Measurements from ENCODE around the gene TMEM63B. TPM values are rescaled to one million over a fixed set of nuclear protein-coding genes. Genes with fewer than 3 reads are reported as not detected.
A peak's percentile ranks its signal among the peaks of the same experiment; 100 is the strongest.

Gene TMEM63B
- total and polyA plus RNA-seq, 9 of the 15 experiments (the other 6 are each of a cell fraction or from before 2014, with no cell fraction given), result 0.14 to 39.4 (median 14.4) TPM

DNA sequence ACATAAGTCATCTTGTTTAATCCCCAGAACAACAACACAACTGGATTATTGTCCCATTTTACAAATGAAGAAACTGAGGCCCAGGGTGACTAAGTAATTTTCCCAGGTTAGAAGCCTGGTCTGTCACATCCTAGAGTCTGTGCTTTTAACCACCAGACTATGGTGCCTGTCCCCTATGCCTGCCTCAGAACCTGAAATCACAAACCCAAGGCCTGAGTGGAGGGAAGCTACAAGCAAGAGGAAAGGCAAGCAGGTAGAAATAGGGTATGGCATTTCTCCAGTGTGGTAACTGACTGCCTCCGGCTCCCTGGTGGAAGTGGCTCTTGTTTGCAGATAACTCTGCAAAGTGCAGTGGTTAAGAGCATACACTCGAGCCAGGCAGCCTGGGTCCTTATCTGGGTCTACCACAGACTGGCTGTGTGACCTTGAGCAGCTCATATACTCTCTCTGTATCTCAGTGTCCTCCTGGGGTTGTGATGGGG, 2.5 kb downstream of the TMEM63B start:
- Histone ChIP-seq H3K9me1 (ENCODE audit: control insufficient read depth, insufficient read depth, low read length) (no peaks in the 10 kb centered on the region), H4K20me1 (replicated peaks; ENCODE audit: control insufficient read depth, insufficient read depth, low read length) (peaks cover 15% of the 10 kb centered on the region), H3K27ac (ENCODE audit: extremely low read depth, low read depth, low read length) (peak overlapping the region; percentile 63), H3K9me3 (replicated peaks; ENCODE audit: control insufficient read depth, insufficient read depth, low read depth, low read length) (no peaks in the 10 kb centered on the region), H3K36me3 (ENCODE audit: control insufficient read depth, insufficient read depth, low read length) (peaks cover 24% of the 10 kb centered on the region), H3K79me2 (ENCODE audit: control insufficient read depth, insufficient read depth, low read length) (peaks cover 93% of the 10 kb centered on the region), H2AFZ (ENCODE audit: low read depth, low read length) (no peak overlapping the region), H3K4me2 (ENCODE audit: insufficient read depth, low read length) (peak overlapping the region; percentile 67), H3K4me1 (replicated peaks in 1 of 2; ENCODE audit: control insufficient read depth in 2 of 2, insufficient read depth in 2 of 2, low read length in 2 of 2) (peaks cover 64 to 72% of the 10 kb centered on the region in 2 experiments), H3K9ac (ENCODE audit: insufficient read depth in 1 of 2, low read depth in 2 of 2, low read length in 2 of 2) (peak overlapping the region in 1 of 2 experiments; percentile 67; a peak in 1 of 4 replicates), H3K27me3 (ENCODE audit: control insufficient read depth in 2 of 2, insufficient read depth in 2 of 2, low read length in 2 of 2) (no peaks in the 10 kb centered on the region), H3K4me3 (no peak overlapping the region)
- intact Hi-C loops (cut with micrococcal nuclease), result loop anchor here (5.0 kb wide), 1 partner anchor 503 kb away; the partner anchor contains the start of gene GTPBP2
- DNase-seq (ENCODE audit: extremely low read depth in 1 of 4, low spot score in 3 of 4), result peak; percentile 50 to 96 (median 72)
- WGBS (ENCODE audit: insufficient coverage, low coverage, missing lambda C conversion rate), result 0% methylated on average over 2 of the region's 2 CpGs
- ChIA-PET POLR2A (interaction anchor here (0.6 to 5.0 kb wide), 13 partner anchors 8 to 506 kb away, joined by 3 to 29 read pairs (median 4); partner anchors contain the start of gene HSP90AB1), CTCF (ENCODE audit: low intra/inter-chr PET ratio) (interaction anchor here (0.6 kb wide), 2 partner anchors 16 to 257 kb away, joined by 3 read pairs; partner anchors contain the start of gene CDC5L)
- peak; percentile 99 for FAIRE-seq
- peak; percentile 54 for ATAC-seq
- in situ Hi-C loops (cut with MboI), result no loop called here
- no TSS peak for BruUV-seq (replicated peaks)
- TF ChIP-seq HCFC1 (IDR thresholded peaks at IDR 0.05; ENCODE audit: low read depth, low read length) (0 out of 2 replicates have a peak, but pooled peaks have one; percentile 31), ZNF785 (CRISPR knock-in tag; IDR thresholded peaks at IDR 0.05) (no peak), GATAD2A (IDR thresholded peaks at IDR 0.05) (peak; percentile 76; the same call in 1 of the 2 replicates), FIP1L1 (IDR thresholded peaks at IDR 0.05; ENCODE audit: low read depth, low read length, poor library complexity, severe bottlenecking) (no peak), JUNB (CRISPR knock-in tag; conservative IDR thresholded peaks at IDR 0.05) (no peak), ZEB2 (IDR thresholded peaks at IDR 0.05) (0 out of 2 replicates have a peak, but pooled peaks have one; percentile 48), SP1 (CRISPR knock-in tag; IDR thresholded peaks at IDR 0.05) (peak; percentile 45), GTF2A2 (tag; IDR thresholded peaks at IDR 0.05) (no peak), ZFP36 (IDR thresholded peaks at IDR 0.05; ENCODE audit: low read depth, low read length, partially characterized antibody) (peak; percentile 100), ZNF699 (CRISPR knock-in tag; IDR thresholded peaks at IDR 0.05; ENCODE audit: insufficient replicate concordance) (no peak), CXXC5 (CRISPR knock-in tag; IDR thresholded peaks at IDR 0.05) (peak; percentile 26; the same call in 1 of the 2 replicates), RBFOX2 (IDR thresholded peaks at IDR 0.05; ENCODE audit: low read depth, low read length) (no peak), POLR3G (IDR thresholded peaks at IDR 0.05; ENCODE audit: extremely low read depth, insufficient read length, insufficient replicate concordance) (no peak), CBFA2T3 (IDR thresholded peaks at IDR 0.05) (peak; percentile 94), SMC3 (conservative IDR thresholded peaks at IDR 0.05; ENCODE audit: insufficient read depth, low read depth, low read length) (no peak), HMGN3 (IDR thresholded peaks at IDR 0.05; ENCODE audit: borderline replicate concordance, extremely low read depth, insufficient read length, low read depth, low read length) (no peak), FOXA3 (CRISPR knock-in tag; conservative IDR thresholded peaks at IDR 0.05 in 1 of 2, IDR thresholded peaks at IDR 0.05 in 1 of 2) (0 out of 4 replicates have a peak, but pooled peaks of 1 of the 2 experiments have one; percentile 58)
- TF ChIP-seq, protein P1, sequence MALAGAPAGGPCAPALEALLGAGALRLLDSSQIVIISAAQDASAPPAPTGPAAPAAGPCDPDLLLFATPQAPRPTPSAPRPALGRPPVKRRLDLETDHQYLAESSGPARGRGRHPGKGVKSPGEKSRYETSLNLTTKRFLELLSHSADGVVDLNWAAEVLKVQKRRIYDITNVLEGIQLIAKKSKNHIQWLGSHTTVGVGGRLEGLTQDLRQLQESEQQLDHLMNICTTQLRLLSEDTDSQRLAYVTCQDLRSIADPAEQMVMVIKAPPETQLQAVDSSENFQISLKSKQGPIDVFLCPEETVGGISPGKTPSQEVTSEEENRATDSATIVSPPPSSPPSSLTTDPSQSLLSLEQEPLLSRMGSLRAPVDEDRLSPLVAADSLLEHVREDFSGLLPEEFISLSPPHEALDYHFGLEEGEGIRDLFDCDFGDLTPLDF (CRISPR knock-in tag; IDR thresholded peaks at IDR 0.05), result no peak
- TF ChIP-seq, protein P2, sequence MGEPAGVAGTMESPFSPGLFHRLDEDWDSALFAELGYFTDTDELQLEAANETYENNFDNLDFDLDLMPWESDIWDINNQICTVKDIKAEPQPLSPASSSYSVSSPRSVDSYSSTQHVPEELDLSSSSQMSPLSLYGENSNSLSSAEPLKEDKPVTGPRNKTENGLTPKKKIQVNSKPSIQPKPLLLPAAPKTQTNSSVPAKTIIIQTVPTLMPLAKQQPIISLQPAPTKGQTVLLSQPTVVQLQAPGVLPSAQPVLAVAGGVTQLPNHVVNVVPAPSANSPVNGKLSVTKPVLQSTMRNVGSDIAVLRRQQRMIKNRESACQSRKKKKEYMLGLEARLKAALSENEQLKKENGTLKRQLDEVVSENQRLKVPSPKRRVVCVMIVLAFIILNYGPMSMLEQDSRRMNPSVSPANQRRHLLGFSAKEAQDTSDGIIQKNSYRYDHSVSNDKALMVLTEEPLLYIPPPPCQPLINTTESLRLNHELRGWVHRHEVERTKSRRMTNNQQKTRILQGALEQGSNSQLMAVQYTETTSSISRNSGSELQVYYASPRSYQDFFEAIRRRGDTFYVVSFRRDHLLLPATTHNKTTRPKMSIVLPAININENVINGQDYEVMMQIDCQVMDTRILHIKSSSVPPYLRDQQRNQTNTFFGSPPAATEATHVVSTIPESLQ (CRISPR knock-in tag; IDR thresholded peaks at IDR 0.05), result no peak
